ENCODE data around the gene STRN3. TPM values are rescaled to one million over a fixed set of nuclear protein-coding genes. Genes with fewer than 3 reads are reported as not detected.

Gene STRN3
- total and polyA plus RNA-seq, 10 of the 15 experiments (the other 5 are each of a cell fraction or from before 2014, with no cell fraction given): 7.8 to 27.9 (median 14.1) TPM

- TF ChIP-seq HDAC2 (IDR thresholded peaks at IDR 0.05) (no peak), BHLHE40 (IDR thresholded peaks at IDR 0.05; ENCODE audit: borderline replicate concordance in 1 of 2, low read depth in 2 of 2, low read length in 1 of 2) (no peak)
Observed at GRCh38 chr14:31026077-31026449, at the start of gene STRN3 (continued).

GRCh38 chr14:31075144-31075543, 49.0 kb upstream of the STRN3 start:
- CTCF ChIA-PET: interaction anchor here (0.9 kb wide), 1 partner anchor 15 kb away, joined by 3 read pairs; no protein-coding TSS in a partner anchor
- H3K4me1 ChIP-seq (ENCODE audit: control insufficient read depth, insufficient read depth, low read length): no peaks in the 10 kb centered on the region
- intact Hi-C loops (cut with micrococcal nuclease; ENCODE audit: unreplicated experiment): no loop called here
- no peak for ATAC-seq
- H3K4me3 ChIP-seq: no peak overlapping the region
- in situ Hi-C loops (cut with MboI): no loop called here
- H3K79me2 ChIP-seq (ENCODE audit: control insufficient read depth, insufficient read depth, low read length): no peaks in the 10 kb centered on the region
- 100% methylated on average over 2 of the region's 2 CpGs for WGBS (ENCODE audit: insufficient coverage, insufficient replicate concordance, low lambda C conversion rate, missing lambda C conversion rate)
- no peaks in the 10 kb centered on the region for H3K36me3 ChIP-seq (ENCODE audit: control insufficient read depth in 2 of 2, insufficient read depth in 2 of 2, low read length in 1 of 2)
- H3K9ac ChIP-seq (ENCODE audit: control insufficient read depth, insufficient read depth, low read length): no peak overlapping the region
- POLR2A ChIA-PET: no interaction called here
- SMC1A ChIA-PET (ENCODE audit: uncharacterized antibody, unreplicated experiment): interaction anchor here (1.3 to 1.8 kb wide), 2 partner anchors 8 to 87 kb away, joined by 3 to 5 read pairs; no protein-coding TSS in a partner anchor
- H3K9me3 ChIP-seq (replicated peaks; ENCODE audit: control insufficient read depth, insufficient read depth, low read length): no peaks in the 10 kb centered on the region
- H3K27ac ChIP-seq (ENCODE audit: control insufficient read depth, insufficient read depth): no peak overlapping the region
- no peak overlapping the region for H2AFZ ChIP-seq (ENCODE audit: control insufficient read depth, low read depth, low read length)
- no peaks in the 10 kb centered on the region for H4K20me1 ChIP-seq (ENCODE audit: control insufficient read depth, insufficient read depth)
- no peak overlapping the region for H3K4me2 ChIP-seq (ENCODE audit: control insufficient read depth, insufficient read depth)
- RAD21 ChIA-PET (ENCODE audit: unreplicated experiment): no interaction called here
- TF ChIP-seq ZBTB40 (IDR thresholded peaks at IDR 0.05; ENCODE audit: borderline replicate concordance): no peak
- no peak for TF ChIP-seq MXI1 (IDR thresholded peaks at IDR 0.05; ENCODE audit: low read depth, low read length)
- no peak for TF ChIP-seq KAT2A (conservative IDR thresholded peaks at IDR 0.05; ENCODE audit: control insufficient read depth, low read depth, low read length)
- no peak for TF ChIP-seq BCL3 (IDR thresholded peaks at IDR 0.05; ENCODE audit: borderline replicate concordance, insufficient read depth, low read depth, low read length, poor library complexity, severe bottlenecking)
- TF ChIP-seq TCF7 (IDR thresholded peaks at IDR 0.05; ENCODE audit: borderline replicate concordance): no peak
- TF ChIP-seq SUZ12 (IDR thresholded peaks at IDR 0.05; ENCODE audit: unreplicated experiment): no peak
- TF ChIP-seq CBX3 (IDR thresholded peaks at IDR 0.05; ENCODE audit: borderline replicate concordance, low read depth): no peak
- TF ChIP-seq KLF5 (IDR thresholded peaks at IDR 0.05; ENCODE audit: partially characterized antibody): no peak
- no peak for TF ChIP-seq SIN3A (IDR thresholded peaks at IDR 0.05; ENCODE audit: low read depth, low read length)
- TF ChIP-seq FOXK2 (IDR thresholded peaks at IDR 0.05): no peak
- no peak for TF ChIP-seq MEF2A (IDR thresholded peaks at IDR 0.05; ENCODE audit: insufficient read depth, low read depth, low read length)
- no peak for TF ChIP-seq ZNF384 (IDR thresholded peaks at IDR 0.05; ENCODE audit: borderline replicate concordance, low read depth, low read length)
- TF ChIP-seq YY1 (IDR thresholded peaks at IDR 0.05; ENCODE audit: low read depth, low read length): no peak
- no peak for DNase-seq (ENCODE audit: low read depth, low spot score)
- TSS peak; percentile 53 for BruUV-seq (replicated peaks)
- no peaks in the 10 kb centered on the region for H3K27me3 ChIP-seq (replicated peaks in 1 of 2; ENCODE audit: control insufficient read depth in 2 of 2, insufficient read depth in 2 of 2, low read length in 1 of 2)
- peak; percentile 23 for FAIRE-seq
